Right forelimb (tissue), 1 donor: ENCODE measurements around the gene RBMS2.

ENCODE experiments used
- DNase-seq: peaks from one replicate; pipeline ENCODE4 v3.0.0-alpha.2; 2018

Gene RBMS2

GRCh38 chr12:56632701-56633467 lies 111.3 kb downstream of the RBMS2 start:
- DNase-seq: no peak

DNA sequence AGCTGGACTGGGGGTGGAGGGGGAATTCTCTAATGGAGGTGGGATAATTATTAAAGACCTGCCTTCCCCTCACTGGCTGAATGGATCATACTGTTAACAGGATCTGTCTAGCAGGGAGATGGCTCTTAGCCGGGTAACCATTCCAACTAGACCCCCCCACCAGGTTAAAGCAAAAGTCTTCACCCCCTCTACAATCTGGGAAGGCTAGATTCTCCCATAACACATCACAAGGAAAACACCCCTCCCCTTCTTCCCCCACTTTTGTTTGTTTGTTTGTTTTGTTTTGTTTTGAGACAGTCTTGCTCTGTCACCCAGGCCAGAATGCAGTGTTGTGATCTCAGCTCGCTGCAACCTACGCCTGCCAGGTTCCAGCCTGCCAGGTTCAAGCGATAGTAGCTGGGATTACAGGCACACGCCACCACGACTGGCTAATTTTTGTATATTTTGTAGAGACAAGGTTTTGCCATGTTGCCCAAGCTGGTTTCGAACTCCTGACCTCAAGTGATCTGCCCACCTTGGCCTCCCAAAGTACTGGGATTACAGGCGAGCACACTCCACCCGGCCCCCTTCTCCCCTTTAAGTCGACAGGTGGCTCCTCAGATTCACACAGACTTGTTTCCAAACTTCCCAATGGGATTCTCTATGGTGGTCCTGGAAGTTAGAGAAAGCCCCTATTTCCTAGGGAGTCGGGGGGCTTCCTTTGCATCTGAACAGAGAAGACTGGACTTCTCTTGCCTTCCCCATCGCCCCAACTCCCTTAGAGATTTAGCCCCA lies 112.0 kb downstream of the RBMS2 start:
- DNase-seq: no peak

DNA sequence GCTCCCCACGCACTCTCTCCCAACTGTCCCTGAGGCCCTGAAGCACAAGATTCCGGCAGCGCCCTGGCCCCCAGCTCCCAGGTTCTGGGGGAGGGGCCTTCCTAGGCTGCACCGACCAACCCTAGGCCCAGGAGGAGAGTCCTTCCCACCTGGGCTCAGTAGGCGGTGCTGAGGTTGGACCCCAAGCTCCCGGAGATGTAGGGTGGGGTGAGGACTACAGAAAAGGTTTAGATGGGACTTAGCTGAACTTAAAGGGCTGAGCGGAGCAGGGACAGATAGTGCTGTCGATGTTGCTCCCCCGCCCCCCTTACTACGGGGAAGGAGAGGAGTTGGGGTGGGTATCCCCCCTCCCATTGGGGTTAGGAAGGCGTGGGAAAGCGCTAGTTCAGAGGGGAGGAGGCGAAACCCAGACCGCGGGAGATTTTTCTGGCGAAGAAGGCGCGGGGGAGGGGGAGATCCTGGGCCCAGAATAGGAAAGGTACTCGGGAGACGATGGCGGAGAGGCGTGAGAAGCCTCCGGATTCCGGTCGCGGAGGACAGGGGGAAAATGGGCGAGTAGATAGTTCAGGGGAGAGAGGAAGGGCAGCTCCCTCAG lies 112.7 kb downstream of the RBMS2 start:
- DNase-seq: no peak

GRCh38 chr12:56634837-56635791 lies 113.5 kb downstream of the RBMS2 start:
- DNase-seq: peak; percentile 70

GRCh38 chr12:56635806-56636674 lies 114.4 kb downstream of the RBMS2 start:
- DNase-seq: peak; percentile 89

DNA sequence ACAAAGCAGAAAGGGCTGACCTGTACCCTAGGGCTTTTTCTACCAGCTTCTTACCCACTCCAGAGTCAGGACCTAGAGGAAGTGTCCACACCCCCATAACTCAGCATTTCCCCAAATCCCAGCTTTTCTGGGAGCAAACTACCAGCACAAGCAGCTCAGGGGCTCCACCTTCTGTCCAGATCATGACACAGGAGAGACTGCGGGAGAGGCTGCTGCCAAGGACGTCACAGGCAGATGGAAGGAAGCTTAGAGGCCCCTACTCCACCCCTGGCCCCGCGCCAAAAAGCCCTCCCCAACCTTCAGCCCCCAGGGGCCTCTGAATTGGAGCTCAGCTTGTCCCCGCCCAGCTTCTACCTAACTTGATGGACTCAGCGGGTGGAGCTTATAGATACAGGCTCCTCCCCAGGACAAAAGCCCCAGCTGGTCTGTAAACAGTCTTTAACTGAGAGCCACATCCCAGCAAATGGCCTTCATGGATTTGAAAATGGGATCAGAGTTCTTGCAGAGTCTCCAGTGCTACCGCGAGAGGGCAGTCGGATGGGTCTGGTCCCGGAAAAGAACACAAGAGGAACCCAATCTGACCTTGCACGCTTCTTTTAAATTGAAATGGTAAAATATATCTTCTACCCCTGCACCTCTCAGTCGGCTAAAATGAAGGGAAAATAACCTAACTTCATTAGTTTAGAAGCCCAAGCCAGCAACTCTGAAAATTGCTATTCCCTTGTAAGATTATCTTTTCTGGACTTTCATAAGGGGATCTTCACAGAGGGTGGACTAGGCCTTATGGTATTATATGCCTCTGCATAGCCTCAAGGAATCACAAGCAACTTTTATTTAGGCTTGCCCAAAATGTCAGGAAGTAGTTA lies 115.3 kb downstream of the RBMS2 start:
- DNase-seq: peak; percentile 100

DNA sequence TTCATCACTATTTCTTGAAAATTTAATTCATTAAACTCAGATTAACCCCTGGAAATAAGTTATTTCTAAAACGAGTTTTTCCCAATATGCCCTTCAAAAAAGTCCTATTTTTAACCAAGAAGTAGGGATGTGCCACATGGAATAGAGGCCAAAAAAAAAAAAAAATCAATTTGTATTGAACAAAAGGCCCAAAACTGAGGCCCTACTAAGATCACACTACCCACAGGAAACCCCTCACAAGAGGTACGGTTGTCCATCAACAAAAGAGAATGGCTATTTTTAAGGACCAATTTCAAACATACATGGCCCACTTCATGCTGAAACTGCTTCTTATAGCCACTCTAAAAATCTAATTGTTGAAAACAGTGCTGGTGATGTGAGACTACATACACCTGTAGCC lies 116.0 kb downstream of the RBMS2 start:
- DNase-seq: no peak

GRCh38 chr12:56641219-56641618 lies 119.6 kb downstream of the RBMS2 start:
- DNase-seq: no peak

DNA sequence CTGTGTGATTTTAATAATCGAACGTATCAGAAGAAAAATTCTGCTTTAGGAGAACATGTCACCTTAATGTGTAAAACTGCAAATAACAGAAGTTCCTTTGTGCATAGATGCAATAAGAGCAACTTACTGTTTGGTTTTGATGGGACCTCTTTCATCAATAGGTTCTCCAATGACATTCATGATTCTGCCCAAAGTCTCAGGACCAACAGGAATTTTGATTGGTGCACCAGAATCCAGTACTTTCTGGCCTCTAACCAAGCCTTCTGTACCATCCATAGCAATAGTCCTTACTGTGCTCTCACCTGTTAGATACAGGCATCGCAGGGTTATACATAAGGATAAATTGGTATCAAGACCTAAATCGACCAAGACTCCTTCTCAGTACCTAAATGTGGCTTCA lies 123.0 kb downstream of the RBMS2 start:
- DNase-seq: no peak

DNA sequence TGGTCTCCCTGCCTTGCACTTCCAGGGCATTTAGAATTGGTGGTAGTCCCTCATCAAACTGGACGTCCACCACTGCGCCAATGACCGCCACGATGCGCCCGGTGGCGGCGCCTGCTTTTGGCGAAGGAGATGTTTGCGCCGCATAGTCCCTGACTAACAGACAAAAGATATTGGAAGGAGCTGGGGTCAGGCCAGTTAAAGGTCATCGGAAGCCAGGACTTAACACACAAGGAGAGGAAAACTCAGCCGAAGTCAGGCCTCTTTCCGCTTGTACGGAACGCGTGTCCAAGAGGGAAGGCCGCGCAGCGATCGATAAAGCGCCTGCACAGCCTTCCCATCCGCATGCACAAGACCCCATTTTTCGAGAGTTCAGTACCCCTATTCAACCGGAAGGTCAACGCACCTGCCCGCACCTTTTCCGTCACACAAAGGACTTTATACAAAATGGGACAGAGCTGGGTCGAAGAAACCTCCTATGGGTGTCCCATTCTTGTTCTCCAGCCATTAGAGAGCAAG lies 123.6 kb downstream of the RBMS2 start:
- DNase-seq: no peak
